Tibial nerve (tissue), 4 donors: Measurements from ENCODE around the gene PKDREJ. TPM values are rescaled to one million over a fixed set of nuclear protein-coding genes. Genes with fewer than 3 reads are reported as not detected.

Experiments used
- DNase-seq, 2 donors: peaks; one replicate each; pipeline ENCODE4 v3.0.0-alpha.2; 2019; ENCODE audit warnings: low spot score in 2 of 2
- H3K27ac ChIP-seq, 4 donors: fragments of 200-600 bp; sonication (generic) in 3 of 4; one replicate each; pipeline ENCODE4 v1.5.1; 2017 to 2019; ENCODE audit warnings: mild to moderate bottlenecking in 1 of 4
- H3K27me3 ChIP-seq, 2 donors: fragments of 200-600 bp; sonication (generic) in 1 of 2; one replicate each; pipeline versions ENCODE4 v1.5.1 to v1.6.0; 2017 to 2019
- H3K36me3 ChIP-seq, 3 donors: fragments of 200-600 bp; sonication (generic); one replicate each; pipeline ENCODE4 v1.5.1; 2018 to 2019
- H3K4me1 ChIP-seq, 4 donors: fragments of 200-600 bp; sonication (generic) in 3 of 4; one replicate each; pipeline ENCODE4 v1.5.1; 2017 to 2019
- H3K4me3 ChIP-seq, 4 donors: fragments of 200-600 bp; sonication (generic) in 3 of 4; one replicate each; pipeline ENCODE4 v1.5.1; 2017 to 2019; ENCODE audit warnings: mild to moderate bottlenecking in 1 of 4, moderate library complexity in 1 of 4
- H3K9me3 ChIP-seq, 4 donors: fragments of 200-600 bp; sonication (generic) in 3 of 4; one replicate each; pipeline ENCODE4 v1.5.1; 2017 to 2019
- CTCF ChIP-seq, 5 experiments: fragments of 200-600 bp in 3 of 5; fragments of 450-650 bp in 2 of 5; sonication (generic) in 3 of 5; IDR thresholded peaks; one replicate each; pipeline ENCODE4 v1.5.1; 2016 to 2019; ENCODE audit warnings: antibody characterized with exemption in 5 of 5, mild to moderate bottlenecking in 3 of 5, moderate library complexity in 2 of 5
- EP300 ChIP-seq, 2 donors: sonication (generic); formaldehyde crosslinking; IDR thresholded peaks; one replicate each; pipeline ENCODE4 v1.6.1; 2017; ENCODE audit warnings: antibody characterized with exemption in 2 of 2, mild to moderate bottlenecking in 1 of 2
- POLR2A ChIP-seq, 2 donors: fragments of 450-650 bp; IDR thresholded peaks; one replicate each; pipeline ENCODE4 v1.6.1; 2017; ENCODE audit warnings: antibody characterized with exemption in 2 of 2, mild to moderate bottlenecking in 2 of 2, moderate library complexity in 2 of 2
- WGBS, 2 donors: methylation state at CpG; one replicate each; pipeline ENCODE4 v1.1.5; 2018; 5-methylcytosine and 5-hydroxymethylcytosine counted together
- total RNA-seq, 4 donors: library from RNA; depleted of rRNA; stranded (reverse); fragments of >200 nt; gene quantifications; one replicate each; pipeline ENCODE4 v1.1.0, GENCODE V29; 2016

PKDREJ gene
- total RNA-seq, 4 donors from 2014 or later = under 0.01 to 0.39 TPM; not detected in 2

DNA sequence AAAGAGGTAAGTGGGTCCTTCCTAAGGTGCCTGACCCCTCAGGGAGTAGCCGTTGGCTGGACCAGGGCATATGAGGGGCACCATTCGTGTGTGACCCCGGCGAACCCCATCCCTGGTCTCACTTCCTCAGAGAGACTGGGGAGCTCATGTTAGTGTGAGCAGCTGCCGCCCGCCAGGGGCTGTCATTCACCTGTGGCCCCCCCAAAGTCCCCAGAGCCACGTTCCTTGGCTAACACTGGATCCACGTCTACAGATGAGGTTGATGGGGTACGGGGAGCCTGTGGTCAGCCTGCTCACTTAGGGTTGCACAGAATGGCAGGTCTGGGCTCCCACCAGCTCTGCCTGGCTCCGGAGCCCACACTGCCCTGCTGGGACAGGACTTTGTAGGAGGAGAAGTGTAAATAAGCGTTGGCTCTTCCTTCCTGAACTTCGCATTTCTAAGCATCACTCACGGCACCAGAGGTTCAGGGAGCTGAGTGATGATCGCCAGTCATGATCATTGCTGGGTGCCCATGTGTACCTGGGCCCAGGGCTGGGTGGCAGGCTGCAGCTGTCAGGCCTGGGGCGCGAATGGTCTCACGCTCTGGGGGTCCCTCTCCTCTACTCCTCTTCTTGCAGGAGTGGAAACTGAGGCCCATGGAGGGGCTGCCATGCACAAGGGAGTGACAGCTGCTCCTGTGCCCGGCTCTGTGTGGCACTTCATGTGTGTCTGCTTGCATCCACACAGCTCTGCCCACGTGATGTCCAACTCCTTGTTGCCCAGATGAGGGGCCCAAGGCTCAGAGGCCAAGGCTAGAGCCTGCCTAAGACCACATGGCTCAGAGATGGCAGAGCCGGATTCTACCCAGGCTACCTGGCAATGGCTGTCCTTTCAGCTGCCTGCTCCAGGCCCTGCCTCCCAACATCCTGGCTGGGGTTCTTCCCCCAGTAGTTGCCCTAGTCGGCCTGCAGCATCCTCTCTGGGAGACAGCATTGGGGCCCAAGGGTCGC is 15.8 kb upstream of the PKDREJ start:
- Histone ChIP-seq H3K27ac (no peak overlapping the region), H3K4me3 (no peak overlapping the region), H3K36me3 (peaks cover 2 to 97% (median 32%) of the 10 kb centered on the region in 3 donors), H3K9me3 (no peaks in the 10 kb centered on the region), H3K4me1 (no peaks in the 10 kb centered on the region), H3K27me3 (no peaks in the 10 kb centered on the region)
- WGBS, 2 donors = 84 to 93% methylated on average over 16 to 22 of the region's 22 CpGs
- DNase-seq = no peak
- TF ChIP-seq CTCF (IDR thresholded peaks at IDR 0.05) (no peak), EP300 (IDR thresholded peaks at IDR 0.05) (no peak), POLR2A (IDR thresholded peaks at IDR 0.05) (no peak)

- 95 to 97% methylated on average over 7 of the region's 7 CpGs for WGBS, 2 donors
- no peaks in the 10 kb centered on the region for H3K27me3 ChIP-seq
- TF ChIP-seq POLR2A (IDR thresholded peaks at IDR 0.05) (no peak), EP300 (IDR thresholded peaks at IDR 0.05) (no peak), CTCF (IDR thresholded peaks at IDR 0.05) (no peak)
- no peak overlapping the region for H3K4me3 ChIP-seq
- DNase-seq = no peak
- H3K9me3 ChIP-seq = no peaks in the 10 kb centered on the region
- H3K36me3 ChIP-seq = peaks cover 0 to 98% (median 42%) of the 10 kb centered on the region in 3 donors
- H3K27ac ChIP-seq = no peak overlapping the region
- H3K4me1 ChIP-seq = no peaks in the 10 kb centered on the region
Observed at GRCh38 chr22:46276563-46276962, 13.4 kb upstream of the PKDREJ start.

- Histone ChIP-seq H3K4me1 (peaks cover 0 to 1% (median 0%) of the 10 kb centered on the region in 4 donors), H3K9me3 (no peaks in the 10 kb centered on the region), H3K27ac (no peak overlapping the region), H3K27me3 (no peaks in the 10 kb centered on the region), H3K4me3 (no peak overlapping the region), H3K36me3 (peaks cover 0 to 98% (median 38%) of the 10 kb centered on the region in 3 donors)
- WGBS, 2 donors = 66 to 72% methylated on average over 3 of the region's 3 CpGs
- no peak for DNase-seq
- TF ChIP-seq CTCF (IDR thresholded peaks at IDR 0.05) (no peak), EP300 (IDR thresholded peaks at IDR 0.05) (no peak), POLR2A (IDR thresholded peaks at IDR 0.05) (no peak)
Observed at GRCh38 chr22:46275455-46276122, 12.4 kb upstream of the PKDREJ start.

- WGBS, 2 donors = 93 to 96% methylated on average over 8 of the region's 8 CpGs
- H3K27ac ChIP-seq = no peak overlapping the region
- no peak overlapping the region for H3K4me3 ChIP-seq
- H3K36me3 ChIP-seq = peaks cover 0 to 95% (median 35%) of the 10 kb centered on the region in 3 donors
- TF ChIP-seq CTCF (IDR thresholded peaks at IDR 0.05) (no peak), EP300 (IDR thresholded peaks at IDR 0.05) (no peak), POLR2A (IDR thresholded peaks at IDR 0.05) (no peak)
- H3K27me3 ChIP-seq = no peaks in the 10 kb centered on the region
- DNase-seq = no peak
- no peaks in the 10 kb centered on the region for H3K9me3 ChIP-seq
- H3K4me1 ChIP-seq = peaks cover 0 to 13% (median 2%) of the 10 kb centered on the region in 4 donors
Observed at GRCh38 chr22:46274381-46274780, 11.2 kb upstream of the PKDREJ start.
